ENCODE measurements around the gene RALB. TPM values are rescaled to one million over a fixed set of nuclear protein-coding genes. Genes with fewer than 3 reads are reported as not detected.

Gene RALB
- polyA plus RNA-seq, 1 experiment = 69.6 TPM

DNA sequence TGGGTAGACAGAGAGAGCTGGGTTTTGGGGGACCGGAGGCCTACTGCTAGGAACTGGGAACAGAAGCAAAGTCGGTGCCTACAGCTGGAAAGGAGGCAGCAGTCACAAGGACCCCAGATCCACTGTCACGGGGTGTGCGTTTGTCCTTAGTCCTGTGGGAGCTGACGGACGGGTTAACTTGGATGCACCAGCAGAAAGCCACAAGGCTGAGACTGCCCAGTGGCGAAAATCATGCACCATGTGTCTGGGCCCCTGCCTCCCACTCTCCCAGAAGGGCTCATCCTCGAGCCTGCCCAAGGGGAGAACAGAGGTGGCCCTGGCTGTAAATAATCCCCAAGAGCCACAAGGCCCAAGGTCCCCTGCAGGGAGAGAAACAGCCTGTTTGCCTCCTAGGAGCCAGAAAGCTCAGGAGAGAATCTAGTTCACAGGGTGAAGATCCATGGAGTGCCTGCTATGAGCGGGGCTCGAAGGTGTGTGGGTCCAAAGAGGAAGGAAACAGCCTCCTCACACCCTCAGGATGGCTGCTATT is 11.7 kb upstream of the RALB start:
- peaks cover 6% of the 10 kb centered on the region; the same call in 1 of the 2 replicates for H3K9me3 ChIP-seq (ENCODE audit: control insufficient read depth, insufficient read depth, low read length)
- no peaks in the 10 kb centered on the region for H3K27me3 ChIP-seq (ENCODE audit: control insufficient read depth, insufficient read depth, low read length)
- TF ChIP-seq, protein P1, sequence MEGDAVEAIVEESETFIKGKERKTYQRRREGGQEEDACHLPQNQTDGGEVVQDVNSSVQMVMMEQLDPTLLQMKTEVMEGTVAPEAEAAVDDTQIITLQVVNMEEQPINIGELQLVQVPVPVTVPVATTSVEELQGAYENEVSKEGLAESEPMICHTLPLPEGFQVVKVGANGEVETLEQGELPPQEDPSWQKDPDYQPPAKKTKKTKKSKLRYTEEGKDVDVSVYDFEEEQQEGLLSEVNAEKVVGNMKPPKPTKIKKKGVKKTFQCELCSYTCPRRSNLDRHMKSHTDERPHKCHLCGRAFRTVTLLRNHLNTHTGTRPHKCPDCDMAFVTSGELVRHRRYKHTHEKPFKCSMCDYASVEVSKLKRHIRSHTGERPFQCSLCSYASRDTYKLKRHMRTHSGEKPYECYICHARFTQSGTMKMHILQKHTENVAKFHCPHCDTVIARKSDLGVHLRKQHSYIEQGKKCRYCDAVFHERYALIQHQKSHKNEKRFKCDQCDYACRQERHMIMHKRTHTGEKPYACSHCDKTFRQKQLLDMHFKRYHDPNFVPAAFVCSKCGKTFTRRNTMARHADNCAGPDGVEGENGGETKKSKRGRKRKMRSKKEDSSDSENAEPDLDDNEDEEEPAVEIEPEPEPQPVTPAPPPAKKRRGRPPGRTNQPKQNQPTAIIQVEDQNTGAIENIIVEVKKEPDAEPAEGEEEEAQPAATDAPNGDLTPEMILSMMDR (IDR thresholded peaks at IDR 0.05; ENCODE audit: low read depth, low read length) = no peak
- H3K27ac ChIP-seq (ENCODE audit: low read depth, low read length) = no peak overlapping the region
- no peak overlapping the region for H3K4me3 ChIP-seq (ENCODE audit: low read depth, low read length)
- no peak for DNase-seq (ENCODE audit: low read depth, low spot score)
- CTCF ChIA-PET = no interaction called here
- POLR2A ChIA-PET = no interaction called here

DNA sequence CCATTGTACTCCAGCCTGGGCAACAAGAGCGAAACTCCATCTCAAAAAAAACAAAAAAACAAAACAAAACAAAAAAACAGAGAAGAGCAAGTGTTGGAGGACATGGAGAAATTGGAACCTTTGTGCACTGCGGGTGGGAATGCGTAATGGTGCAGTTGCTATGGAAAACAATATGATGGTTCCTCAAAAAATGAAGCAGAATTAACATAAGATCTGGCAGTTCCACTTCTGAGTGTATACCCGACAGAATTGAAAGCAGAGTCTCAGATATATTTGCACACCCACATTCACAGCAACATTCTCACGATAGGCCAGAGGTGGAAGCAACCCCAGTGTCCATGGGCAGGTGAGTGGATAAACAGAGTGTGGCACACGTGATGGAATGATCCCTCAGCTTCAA is 11.0 kb upstream of the RALB start:
- TF ChIP-seq, protein P1 (IDR thresholded peaks at IDR 0.05; ENCODE audit: low read depth, low read length) = no peak
- ChIA-PET POLR2A (no interaction called here), CTCF (no interaction called here)
- no peaks in the 10 kb centered on the region for H3K27me3 ChIP-seq (ENCODE audit: control insufficient read depth, insufficient read depth, low read length)
- DNase-seq (ENCODE audit: low read depth, low spot score) = no peak
- H3K27ac ChIP-seq (ENCODE audit: low read depth, low read length) = no peak overlapping the region
- no peak overlapping the region for H3K4me3 ChIP-seq (ENCODE audit: low read depth, low read length)
- H3K9me3 ChIP-seq (ENCODE audit: control insufficient read depth, insufficient read depth, low read length) = peaks cover 6% of the 10 kb centered on the region; the same call in 1 of the 2 replicates

DNA sequence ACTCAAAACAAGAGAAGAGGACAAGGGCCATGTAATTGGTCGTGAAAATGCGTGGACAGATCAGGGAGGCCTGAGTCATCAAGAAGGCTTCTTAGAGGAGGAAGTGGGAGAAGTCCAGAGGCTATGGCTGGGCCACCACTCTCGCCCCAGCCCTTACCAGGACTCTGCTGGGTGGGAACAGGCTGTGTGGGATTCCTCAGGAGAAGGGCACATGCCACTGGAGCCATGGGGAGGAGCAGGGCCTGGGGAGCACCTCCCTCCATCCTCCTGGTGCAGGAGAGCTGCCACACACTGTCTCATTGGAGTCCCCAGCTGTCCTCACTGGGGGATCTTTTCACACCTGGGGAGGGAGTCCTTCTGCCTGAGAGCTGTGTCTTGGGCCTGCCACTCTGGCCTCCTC is 9.4 kb upstream of the RALB start:
- ChIA-PET POLR2A (interaction anchor here (1.5 kb wide), 1 partner anchor 9 kb away, joined by 3 read pairs; the partner anchor contains the start of gene RALB), CTCF (interaction anchor here (1.5 kb wide), 1 partner anchor 70 kb away, joined by 5 read pairs; no protein-coding TSS in a partner anchor)
- TF ChIP-seq, protein P1 (IDR thresholded peaks at IDR 0.05; ENCODE audit: low read depth, low read length) = no peak
- no peak overlapping the region for H3K27ac ChIP-seq (ENCODE audit: low read depth, low read length)
- DNase-seq (ENCODE audit: low read depth, low spot score) = no peak
- H3K27me3 ChIP-seq (ENCODE audit: control insufficient read depth, insufficient read depth, low read length) = peaks cover 2% of the 10 kb centered on the region
- peaks cover 6% of the 10 kb centered on the region; the same call in 1 of the 2 replicates for H3K9me3 ChIP-seq (ENCODE audit: control insufficient read depth, insufficient read depth, low read length)
- H3K4me3 ChIP-seq (ENCODE audit: low read depth, low read length) = no peak overlapping the region

DNA sequence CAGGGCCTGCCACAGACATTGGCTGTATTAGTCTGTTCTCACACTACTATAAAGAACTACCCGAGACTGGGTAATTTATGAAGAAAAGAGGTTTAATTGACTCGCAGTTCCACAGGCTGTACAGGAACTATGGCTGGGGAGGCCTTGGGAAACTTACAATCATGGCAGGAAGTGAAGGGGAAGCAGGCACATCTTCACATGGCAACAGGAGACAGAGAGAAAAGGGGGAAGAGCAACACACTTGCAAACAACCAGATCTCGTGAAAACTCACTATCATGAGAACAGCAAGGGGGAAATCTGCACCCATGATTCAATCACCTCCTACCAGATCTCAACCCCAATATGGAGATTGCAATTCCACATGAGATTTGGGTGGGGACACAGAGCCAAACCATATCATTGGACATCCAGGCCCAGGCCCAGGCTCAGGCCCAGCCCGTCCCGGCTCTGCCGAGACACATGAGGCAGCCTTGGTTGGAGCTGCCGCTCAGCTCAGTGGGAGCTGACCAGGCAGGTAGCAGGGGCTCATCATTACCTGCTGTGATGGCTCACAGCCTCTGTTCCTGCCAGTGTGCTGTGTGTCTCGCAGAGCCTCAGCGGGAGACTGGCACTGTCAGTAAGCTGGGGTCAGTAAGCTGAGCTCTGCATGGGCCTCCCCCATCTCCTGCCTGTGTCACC is 8.6 kb upstream of the RALB start:
- no peak overlapping the region for H3K4me3 ChIP-seq (ENCODE audit: low read depth, low read length)
- no peak overlapping the region for H3K27ac ChIP-seq (ENCODE audit: low read depth, low read length)
- peaks cover 2% of the 10 kb centered on the region for H3K27me3 ChIP-seq (ENCODE audit: control insufficient read depth, insufficient read depth, low read length)
- ChIA-PET POLR2A (interaction anchor here (1.5 kb wide), 1 partner anchor 8 kb away, joined by 3 read pairs; the partner anchor contains the start of gene RALB), CTCF (interaction anchor here (1.5 kb wide), 1 partner anchor 69 kb away, joined by 5 read pairs; no protein-coding TSS in a partner anchor)
- DNase-seq (ENCODE audit: low read depth, low spot score) = no peak
- TF ChIP-seq, protein P1 (IDR thresholded peaks at IDR 0.05; ENCODE audit: low read depth, low read length) = no peak
- H3K9me3 ChIP-seq (ENCODE audit: control insufficient read depth, insufficient read depth, low read length) = peaks cover 6% of the 10 kb centered on the region; the same call in 1 of the 2 replicates

All from AG04450 (cell line).